Fibroblast of peridontal ligament (primary cell): Measurements from ENCODE around the gene SPATA12.

Source experiments
- DNase-seq: peaks from one replicate; pipeline ENCODE4 v3.0.0-alpha.2; 2010; ENCODE audit errors: extremely low read depth

SPATA12 gene, protein sequence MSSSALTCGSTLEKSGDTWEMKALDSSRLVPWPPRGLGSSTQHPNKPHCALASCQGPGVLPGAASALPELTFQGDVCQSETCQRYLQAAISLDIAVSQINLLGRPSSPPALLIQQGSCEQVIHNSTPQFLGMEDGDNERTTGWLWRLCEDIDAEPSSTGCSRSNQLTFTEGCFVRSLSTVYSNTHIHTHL

GRCh38 chr3:57060089-57060821 is at the start of gene SPATA12:
Gene SPATA12, plus strand, starts transcription at chr3:57060664. Its CDS starts 13,031 bp downstream, at chr3:57073695.
- peak; percentile 69 for DNase-seq

DNA sequence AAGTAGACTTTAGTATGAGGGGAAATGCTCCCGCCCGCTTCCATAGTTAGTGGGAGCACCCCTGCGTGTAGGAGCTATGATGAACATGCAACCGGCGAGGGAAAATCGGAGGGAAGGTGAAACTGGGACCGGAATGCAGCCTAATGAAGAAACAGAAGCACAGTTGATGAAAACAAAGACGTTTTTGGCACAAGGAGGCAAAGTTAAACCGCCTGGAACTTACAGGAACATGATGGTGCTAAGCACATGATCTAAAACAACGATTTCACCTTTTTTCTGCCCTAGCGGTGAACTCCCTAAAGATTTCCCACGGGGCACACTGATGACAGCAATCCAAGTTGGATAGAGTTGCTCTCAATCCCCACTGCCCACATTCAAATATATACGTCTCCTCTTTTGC is 49.4 kb upstream of the SPATA12 start:
- DNase-seq, result no peak

- no peak for DNase-seq
Measured at GRCh38 chr3:57012847-57013246, 47.6 kb upstream of the SPATA12 start.

- DNase-seq, result no peak
Measured at GRCh38 chr3:57015350-57015729, 45.1 kb upstream of the SPATA12 start.

DNA sequence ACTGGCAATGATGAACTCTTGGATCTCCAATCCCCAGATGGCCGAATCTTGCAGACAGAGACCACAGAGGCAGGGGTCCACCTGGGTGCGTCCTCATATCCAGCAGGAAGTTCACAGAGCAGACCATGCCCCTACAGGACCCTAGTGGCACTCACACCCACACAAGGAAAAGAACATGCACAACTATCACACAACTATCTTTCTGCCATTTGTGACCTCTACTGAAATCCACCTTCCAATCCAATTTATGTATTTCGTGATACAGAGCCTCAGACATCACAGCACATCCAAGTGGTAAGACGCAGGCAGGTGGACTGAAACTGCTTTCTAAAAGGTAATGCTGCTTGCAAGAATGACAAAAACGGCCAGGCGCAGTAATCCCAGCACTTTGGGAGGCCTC is 44.6 kb upstream of the SPATA12 start:
- DNase-seq, result no peak

DNA sequence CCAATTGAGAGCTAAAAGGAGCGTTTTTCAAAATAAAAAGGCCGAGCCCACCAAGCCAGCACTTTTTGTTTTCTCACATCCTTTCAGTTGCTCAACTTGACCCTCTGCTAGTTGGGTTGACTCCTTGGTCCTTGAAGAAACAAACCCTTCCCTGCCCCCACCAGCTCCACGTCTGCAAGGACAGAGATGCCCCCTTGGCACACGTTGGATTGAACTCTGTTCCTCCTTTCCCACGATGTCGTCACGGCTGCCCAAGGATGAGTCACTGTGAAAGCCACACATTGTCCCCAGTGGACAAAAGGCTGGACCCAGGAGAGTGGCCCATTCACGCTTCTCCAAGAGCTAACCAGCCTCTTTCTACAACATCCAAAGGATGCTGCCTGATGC is 43.0 kb upstream of the SPATA12 start:
- peak; percentile 29 for DNase-seq

DNA sequence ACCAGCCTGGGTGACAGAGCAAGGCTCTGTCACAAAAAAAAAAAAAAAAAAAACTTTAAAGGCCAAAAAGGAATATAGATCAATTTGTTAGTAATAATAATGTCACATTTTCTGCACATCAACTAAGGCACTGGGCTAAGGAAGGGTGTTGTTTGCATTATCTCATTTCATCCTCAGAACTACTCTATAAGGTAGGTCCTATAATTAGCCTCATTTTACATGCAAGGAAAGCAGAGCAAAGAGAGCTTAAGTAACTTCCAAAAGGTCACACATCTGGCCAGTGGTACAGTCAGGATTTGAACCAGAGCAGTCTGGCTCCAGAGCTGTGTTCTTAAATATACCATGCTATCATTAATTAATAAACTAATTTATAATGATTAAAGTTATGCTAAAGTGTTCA is 42.2 kb upstream of the SPATA12 start:
- no peak for DNase-seq

DNA sequence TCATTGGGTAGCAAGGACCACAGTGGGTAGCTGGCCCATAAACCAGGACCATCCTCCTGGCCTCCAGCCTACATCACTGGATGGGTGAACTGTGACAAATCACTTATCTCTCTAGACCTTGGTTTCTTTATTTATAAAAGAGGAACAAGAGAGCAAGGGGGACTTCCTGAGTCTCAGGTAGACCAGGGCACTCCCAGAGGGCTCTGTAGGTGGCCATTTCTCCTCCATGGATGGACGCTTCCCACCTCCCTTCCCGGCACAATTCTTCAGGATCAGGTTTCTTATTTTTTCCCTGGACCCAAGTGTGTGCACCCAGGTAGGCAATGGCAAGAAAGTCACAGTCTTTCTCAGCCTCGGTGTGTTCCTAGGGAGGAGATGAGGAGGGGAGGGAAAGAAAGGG is 41.4 kb upstream of the SPATA12 start:
- no peak for DNase-seq

GRCh38 chr3:57025237-57025636 is 35.2 kb upstream of the SPATA12 start:
- DNase-seq, result no peak

GRCh38 chr3:57026944-57027343 is 33.5 kb upstream of the SPATA12 start:
- peak; percentile 34 for DNase-seq

GRCh38 chr3:57029383-57029782 is 31.1 kb upstream of the SPATA12 start:
- DNase-seq, result no peak

DNA sequence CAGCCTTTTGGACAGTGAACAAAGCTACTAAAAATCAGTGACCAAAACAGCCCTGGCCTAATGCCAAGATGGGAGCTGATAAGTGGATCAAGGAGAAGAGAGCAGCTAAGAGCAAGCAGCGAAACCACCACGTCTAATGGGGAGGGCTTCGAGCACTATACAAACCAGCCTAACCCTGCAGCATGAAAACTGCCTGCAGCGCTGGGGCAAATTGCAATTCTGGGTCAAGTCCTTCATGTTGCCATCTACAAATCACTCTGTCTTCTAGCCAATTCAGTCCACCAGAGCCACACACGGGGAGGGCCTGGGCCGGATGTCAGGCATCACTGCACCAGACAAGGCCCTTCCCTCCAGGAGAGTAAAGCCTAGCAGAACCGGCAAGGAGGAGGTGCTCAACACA is 30.5 kb upstream of the SPATA12 start:
- no peak for DNase-seq

DNA sequence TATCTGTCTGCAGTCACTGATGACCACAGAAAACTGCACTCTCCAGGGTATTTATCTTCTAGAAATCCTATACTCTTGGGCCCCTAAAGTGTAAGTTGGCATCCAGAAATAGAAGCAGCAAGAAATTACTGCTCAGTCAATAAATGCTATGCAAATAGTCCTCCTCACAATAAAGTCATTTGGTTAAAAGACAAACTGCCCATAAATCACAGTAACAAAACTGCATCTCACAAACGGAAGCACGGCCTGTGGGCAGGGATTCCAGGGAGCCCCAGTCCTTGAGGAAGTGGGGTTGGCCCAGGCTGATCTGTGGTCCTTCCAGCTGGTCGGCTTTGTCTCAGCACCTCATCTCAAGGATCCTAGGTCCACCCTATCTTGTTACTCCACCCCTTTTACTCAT is 29.7 kb upstream of the SPATA12 start:
- DNase-seq, result no peak

DNA sequence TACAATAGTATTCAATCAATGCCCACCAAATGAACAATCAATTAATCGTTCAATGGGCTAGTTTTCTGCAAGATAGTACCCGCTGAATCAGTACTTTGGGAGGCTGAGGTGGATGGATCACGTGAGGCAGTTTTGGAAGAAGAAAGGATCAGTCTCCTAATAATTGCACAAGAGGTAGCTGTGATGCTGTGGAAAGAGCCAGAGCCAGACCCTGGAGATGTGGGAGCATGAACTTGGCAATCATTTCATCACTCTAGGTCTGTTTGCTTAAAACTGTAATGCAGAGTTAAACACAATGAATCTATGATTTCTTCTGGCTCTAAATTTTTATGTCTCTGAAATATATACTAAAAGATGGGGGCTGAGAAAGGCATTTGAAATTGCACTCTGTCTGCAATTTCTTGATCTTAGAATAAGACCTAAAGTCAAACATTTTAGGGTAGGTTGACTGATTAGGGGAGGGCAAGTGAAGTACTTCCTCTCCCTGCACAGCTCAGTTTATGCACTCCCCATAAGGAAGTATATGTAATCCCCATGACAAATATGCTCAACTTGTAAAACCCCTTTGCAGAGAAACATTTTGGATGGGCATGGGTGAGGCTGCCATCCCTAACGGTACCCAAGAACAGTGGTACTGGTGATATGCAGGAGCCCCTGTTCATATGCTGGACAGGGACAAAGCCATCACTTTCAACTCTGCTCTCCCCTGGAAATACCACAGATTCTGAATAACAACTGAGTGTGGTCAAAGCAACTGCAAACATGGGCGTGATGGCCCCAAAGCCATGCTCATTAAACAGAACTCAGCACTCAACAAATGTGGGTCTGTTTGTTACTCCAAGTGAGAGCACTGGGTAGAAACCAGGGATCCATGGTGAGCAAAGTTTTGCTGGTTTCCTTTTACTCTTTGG is 28.6 kb upstream of the SPATA12 start:
- DNase-seq, result no peak

DNA sequence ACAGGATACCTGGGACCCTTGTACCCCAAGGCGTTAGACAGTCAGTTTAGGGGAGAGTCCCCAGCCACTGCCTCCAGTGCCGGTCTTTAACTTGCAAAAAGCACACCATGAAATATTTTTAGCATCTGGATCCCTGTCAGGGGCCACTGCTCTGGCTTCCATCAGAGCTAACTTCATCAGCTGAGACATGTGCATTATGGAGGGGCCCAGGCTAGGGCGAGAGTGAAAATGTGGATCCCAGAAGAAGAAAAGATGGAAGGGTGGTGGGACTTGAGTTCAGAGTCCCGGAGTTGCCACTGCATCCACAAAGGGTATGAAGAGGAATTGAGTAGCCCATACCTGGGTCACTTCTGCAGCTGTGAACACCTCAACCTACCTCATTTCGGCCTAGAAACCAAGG is 23.5 kb upstream of the SPATA12 start:
- DNase-seq, result no peak

- DNase-seq, result no peak
Measured at GRCh38 chr3:57038466-57039164, 21.8 kb upstream of the SPATA12 start.

DNA sequence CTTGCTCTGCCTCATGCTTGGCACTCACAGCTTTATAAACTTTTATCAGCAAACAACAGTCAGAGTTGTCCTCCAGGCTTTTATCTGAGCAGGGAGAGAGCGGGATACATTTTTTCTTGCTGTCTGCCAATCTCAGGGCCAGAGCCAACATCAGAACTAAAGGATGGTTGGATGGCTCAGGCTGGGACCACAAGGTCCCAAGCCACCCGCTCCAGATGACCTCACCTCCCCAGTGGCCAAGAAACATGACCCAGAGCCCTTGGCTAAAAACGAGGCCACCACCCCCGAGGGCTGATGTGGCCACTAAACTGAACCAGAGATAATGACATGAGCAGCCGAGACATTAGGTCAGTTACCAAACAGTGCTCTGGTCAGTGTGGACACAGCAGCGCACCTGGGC is 18.8 kb upstream of the SPATA12 start:
- DNase-seq, result no peak

- DNase-seq, result no peak
Measured at GRCh38 chr3:57043518-57043917, 16.9 kb upstream of the SPATA12 start.

GRCh38 chr3:57046101-57046765 is 14.2 kb upstream of the SPATA12 start:
- no peak for DNase-seq

GRCh38 chr3:57048052-57048671 is 12.3 kb upstream of the SPATA12 start:
- DNase-seq, result peak; percentile 49

DNA sequence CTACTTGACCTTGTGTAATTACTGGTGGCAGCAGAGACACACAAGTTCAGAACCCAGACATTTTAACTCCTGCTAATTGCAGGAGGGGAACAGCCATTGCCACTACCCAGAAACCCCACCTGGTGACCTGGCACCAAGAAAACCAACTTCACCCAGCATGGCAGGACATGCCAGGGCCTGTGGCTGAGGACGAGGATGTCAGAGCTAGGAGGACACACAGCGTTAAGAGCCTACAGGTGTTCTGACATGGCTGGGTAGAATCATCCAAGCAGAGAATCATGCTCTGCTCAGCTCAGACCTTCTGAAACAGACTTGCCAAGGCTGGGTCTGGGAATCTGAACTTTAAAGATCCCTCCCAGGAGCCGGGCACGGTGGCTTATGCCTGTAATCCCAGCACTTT is 11.7 kb upstream of the SPATA12 start:
- no peak for DNase-seq
